HFF-Myc (cell line): Measurements from ENCODE around the gene ULK1.

ENCODE experiments used
- DNase-seq: peaks from one replicate; pipeline ENCODE4 v3.0.0-alpha.2; 2011; ENCODE audit warnings: low read depth; ENCODE audit errors: extremely low read depth
- H3K4me3 ChIP-seq: replicated peaks from 2 replicates; pipeline ENCODE4 v1.5.1; 2011; ENCODE audit warnings: low read depth, mild to moderate bottlenecking, control low read depth, low read length
- TF ChIP-seq, protein P1 (sequence below): IDR thresholded peaks from 2 replicates; pipeline ENCODE4 v1.5.1; 2012; ENCODE audit warnings: mild to moderate bottlenecking, low read depth, low read length, control low read depth; ENCODE audit errors: missing control alignments

ULK1 gene

DNA sequence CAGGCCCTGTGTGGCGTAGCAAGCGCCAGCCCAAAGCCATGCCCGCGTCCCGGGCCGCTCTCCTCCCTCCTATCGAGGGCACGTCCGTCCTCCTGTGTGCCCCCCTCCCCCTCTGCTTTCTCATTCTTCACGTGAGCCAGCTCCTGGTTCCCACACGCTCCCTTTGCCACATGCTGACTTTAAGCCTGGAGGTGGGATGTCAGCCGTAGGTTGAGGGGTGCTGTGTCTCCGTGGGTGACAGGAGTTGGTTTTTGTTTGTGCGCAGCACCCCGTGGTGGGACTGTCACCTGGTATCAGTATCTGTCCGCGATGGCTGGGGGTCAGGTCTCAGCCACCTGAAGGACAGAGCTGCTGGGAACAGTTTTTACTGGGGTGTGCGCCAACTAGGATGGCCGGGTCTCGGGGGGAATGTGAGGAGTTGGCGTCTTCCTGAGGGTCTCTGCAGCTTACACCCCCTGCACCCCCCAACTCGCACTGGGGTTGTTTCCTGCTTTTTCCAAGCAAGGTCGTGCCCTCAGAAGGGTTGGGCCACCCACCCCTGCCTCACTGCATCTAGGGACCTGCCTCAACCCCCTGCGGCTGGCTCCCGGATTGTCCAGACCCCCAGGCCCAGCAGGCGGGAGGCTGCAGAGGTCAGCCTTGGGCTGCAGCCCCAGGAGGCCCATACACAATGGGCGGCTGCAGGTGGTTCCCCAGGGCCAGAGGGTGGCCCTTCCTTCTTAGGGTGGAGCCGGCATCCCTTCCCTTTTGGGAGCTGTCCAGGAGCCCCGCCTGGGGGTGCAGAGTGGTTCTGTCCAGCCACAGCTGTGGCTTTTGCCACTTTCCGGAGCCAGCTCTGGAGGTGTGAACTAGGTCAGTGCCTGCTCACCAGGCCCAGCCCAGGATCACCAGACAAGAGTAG is 7.3 kb downstream of the ULK1 start:
- no peak for DNase-seq
- TF ChIP-seq, protein P1, sequence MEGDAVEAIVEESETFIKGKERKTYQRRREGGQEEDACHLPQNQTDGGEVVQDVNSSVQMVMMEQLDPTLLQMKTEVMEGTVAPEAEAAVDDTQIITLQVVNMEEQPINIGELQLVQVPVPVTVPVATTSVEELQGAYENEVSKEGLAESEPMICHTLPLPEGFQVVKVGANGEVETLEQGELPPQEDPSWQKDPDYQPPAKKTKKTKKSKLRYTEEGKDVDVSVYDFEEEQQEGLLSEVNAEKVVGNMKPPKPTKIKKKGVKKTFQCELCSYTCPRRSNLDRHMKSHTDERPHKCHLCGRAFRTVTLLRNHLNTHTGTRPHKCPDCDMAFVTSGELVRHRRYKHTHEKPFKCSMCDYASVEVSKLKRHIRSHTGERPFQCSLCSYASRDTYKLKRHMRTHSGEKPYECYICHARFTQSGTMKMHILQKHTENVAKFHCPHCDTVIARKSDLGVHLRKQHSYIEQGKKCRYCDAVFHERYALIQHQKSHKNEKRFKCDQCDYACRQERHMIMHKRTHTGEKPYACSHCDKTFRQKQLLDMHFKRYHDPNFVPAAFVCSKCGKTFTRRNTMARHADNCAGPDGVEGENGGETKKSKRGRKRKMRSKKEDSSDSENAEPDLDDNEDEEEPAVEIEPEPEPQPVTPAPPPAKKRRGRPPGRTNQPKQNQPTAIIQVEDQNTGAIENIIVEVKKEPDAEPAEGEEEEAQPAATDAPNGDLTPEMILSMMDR, result no peak

DNA sequence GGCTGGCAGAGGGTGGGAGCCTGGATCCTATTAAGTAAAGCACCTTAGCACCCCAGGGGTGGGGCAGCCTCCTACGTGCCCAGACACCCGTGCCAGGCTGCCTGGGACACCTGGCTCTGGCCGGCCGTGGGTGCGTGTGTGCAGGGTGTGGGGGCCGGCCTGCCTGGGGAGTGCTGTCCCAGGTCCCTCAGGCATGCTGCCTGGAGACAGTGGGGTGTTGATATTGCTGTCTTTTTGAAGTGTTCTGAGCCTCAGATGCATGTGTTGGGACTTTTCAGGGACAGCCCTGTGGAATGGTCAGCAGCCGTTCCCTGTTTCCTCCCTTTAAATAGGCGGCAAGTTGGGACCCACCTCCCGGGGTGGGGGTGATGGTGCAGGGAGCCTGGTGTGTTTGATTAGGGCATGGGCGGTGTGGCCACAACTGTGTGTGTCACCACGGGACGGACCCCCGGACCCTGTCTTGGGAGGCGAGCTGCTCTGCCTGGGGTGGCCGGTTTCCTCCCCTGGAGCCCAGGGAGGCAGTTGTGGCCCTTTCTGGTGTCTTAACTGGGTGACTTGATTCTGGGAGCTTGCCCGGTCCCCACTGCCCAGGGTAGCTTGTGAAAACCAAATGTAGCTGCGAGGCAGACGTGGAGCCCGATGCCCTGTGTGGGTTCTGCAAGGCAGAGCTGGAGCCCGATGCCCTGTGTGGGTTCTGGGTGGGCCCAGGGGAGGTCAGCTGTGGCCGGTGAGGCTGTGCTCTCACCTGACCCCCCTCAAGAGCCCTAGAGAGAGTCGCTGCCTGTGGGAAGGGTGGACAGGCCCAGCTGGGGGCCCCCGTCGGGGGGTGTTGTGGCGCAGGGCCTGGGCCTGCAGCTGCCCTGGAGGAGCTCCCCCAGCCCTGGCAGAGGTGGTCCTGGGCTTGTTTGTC is 8.2 kb downstream of the ULK1 start:
- TF ChIP-seq, protein P1, result no peak
- no peak overlapping the region for H3K4me3 ChIP-seq
- DNase-seq, result no peak

More for the DNA sequence above, 7.3 kb downstream of the ULK1 start:
- H3K4me3 ChIP-seq, result no peak overlapping the region

DNA sequence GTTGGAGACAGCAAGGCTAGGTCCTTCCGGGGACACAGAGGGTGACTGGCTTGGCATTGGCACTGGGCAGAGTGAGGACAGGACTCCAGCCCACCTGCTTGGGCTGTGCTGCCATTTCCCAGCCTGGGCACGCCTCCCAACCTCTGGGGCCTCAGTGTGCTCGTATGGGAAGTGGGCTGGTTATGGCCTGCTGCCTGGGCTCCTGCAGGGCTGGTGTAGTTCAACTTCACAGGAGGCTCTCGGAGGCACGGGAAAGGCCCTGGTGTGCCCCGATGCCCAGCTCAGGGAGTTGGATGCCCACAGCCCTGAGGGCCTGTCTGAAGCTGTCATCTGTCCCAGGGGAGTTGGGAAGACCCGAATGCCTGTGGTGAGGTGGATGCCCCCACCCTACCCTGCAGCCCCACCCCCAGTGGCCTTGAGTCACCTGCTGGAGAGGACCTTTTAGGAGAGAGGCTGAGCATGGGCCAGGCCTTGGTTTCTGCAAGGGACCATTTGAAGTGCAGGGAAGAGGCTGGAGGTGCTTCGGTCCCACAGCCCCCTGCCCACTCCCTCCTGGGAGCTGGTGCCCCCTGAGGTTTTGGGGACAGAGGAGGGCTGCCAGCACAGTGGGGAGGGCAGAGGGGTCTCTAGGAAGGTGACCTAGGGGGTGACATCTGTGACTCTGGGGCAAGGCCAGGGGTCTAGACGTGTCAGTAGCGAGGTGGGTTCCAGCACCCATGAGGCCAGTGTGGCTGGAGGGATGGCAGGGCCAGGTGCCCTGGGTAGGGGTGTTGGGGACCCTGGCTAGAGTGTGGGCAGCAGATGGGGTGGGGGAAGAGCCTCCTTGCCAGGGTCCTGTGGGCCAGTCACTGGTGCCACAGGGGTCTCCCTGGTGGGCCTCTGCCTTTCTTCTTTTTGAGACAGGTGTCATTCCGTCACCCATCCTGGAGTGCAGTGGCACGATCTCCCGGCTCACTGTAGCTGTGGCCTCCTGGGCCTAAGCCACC is 9.1 kb downstream of the ULK1 start:
- no peak overlapping the region for H3K4me3 ChIP-seq
- TF ChIP-seq, protein P1, result no peak
- no peak for DNase-seq

DNA sequence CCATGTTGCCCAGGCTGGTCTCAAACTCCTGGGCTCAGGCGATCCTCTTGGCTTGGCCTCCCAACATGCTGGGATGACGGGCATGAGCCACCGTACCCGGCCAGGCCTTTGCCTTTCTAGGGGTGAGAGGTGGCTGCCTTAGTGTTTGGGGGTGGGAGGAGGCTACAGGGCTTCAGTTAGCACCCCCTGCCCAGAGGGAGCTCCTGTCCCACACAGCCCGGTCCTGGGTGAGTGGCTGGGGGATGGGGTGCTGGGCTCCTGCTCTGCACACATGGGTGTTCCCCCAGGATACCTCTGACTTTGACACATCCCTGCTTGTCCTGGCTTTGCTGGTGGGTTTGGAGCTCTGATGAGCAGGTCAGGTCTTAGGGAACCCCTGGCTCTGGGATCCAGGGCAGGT is 9.9 kb downstream of the ULK1 start:
- TF ChIP-seq, protein P1, result no peak
- DNase-seq, result no peak
- H3K4me3 ChIP-seq, result no peak overlapping the region

- TF ChIP-seq, protein P1, result no peak
- no peak for DNase-seq
- H3K4me3 ChIP-seq, result no peak overlapping the region
Measured at GRCh38 chr12:131905081-131905629, 10.7 kb downstream of the ULK1 start.
